GM23338 (cell line): Measurements from ENCODE around the gene ARHGEF17.
A peak's percentile ranks its signal among the peaks of the same experiment; 100 is the strongest.

Experiments
- CREB1 ChIP-seq: fragments of 250-450 bp; sonication (Bioruptor Pico); IDR thresholded peaks from 2 replicates; pipeline ENCODE4 v1.5.0; 2020; ENCODE audit warnings: low read depth, mild to moderate bottlenecking, moderate library complexity
- EZH2 ChIP-seq: fragments of 200-600 bp; sonication (generic); IDR thresholded peaks from one replicate; pipeline ENCODE4 v1.8.0; 2017; ENCODE audit warnings: antibody characterized with exemption, mild to moderate bottlenecking, low read depth; ENCODE audit not compliant: unreplicated experiment
- EZH2phosphoT487 ChIP-seq: fragments of 200-600 bp; sonication (generic); IDR thresholded peaks from one replicate; pipeline ENCODE4 v1.8.1; 2018; ENCODE audit warnings: antibody characterized with exemption; ENCODE audit not compliant: unreplicated experiment
- JUNB ChIP-seq: IDR thresholded peaks from one replicate; pipeline ENCODE4 v1.6.1; 2016; ENCODE audit warnings: antibody characterized with exemption; ENCODE audit not compliant: unreplicated experiment
- POLR2AphosphoS5 ChIP-seq: IDR thresholded peaks from 2 replicates; pipeline ENCODE4 v1.6.1; 2016; ENCODE audit warnings: antibody characterized with exemption, low read depth
- STAT1 ChIP-seq: IDR thresholded peaks from one replicate; pipeline ENCODE4 v1.6.1; 2016; ENCODE audit warnings: antibody characterized with exemption; ENCODE audit not compliant: unreplicated experiment
- ZNF114 ChIP-seq: fragments of 250-450 bp; sonication (Bioruptor Pico); IDR thresholded peaks from 2 replicates; pipeline ENCODE4 v1.5.0; 2020; ENCODE audit warnings: mild to moderate bottlenecking, moderate library complexity
- ZNF331 ChIP-seq: fragments of 250-450 bp; sonication (Bioruptor Pico); IDR thresholded peaks from 2 replicates; pipeline ENCODE4 v1.5.0; 2020; ENCODE audit warnings: low read depth, mild to moderate bottlenecking, moderate library complexity
- TF ChIP-seq, protein P1 (sequence below), 2 experiments: fragments of 200-600 bp in 1 of 2; sonication (generic) in 1 of 2; conservative IDR thresholded peaks; 2 replicates each; pipeline versions ENCODE4 v1.5.1 to v1.6.1; 2016 to 2017; ENCODE audit warnings: antibody characterized with exemption in 2 of 2, low read depth in 2 of 2, mild to moderate bottlenecking in 2 of 2, moderate library complexity in 1 of 2
- TF ChIP-seq, protein P2 (sequence below): IDR thresholded peaks from one replicate; pipeline ENCODE4 v1.6.1; 2018; ENCODE audit warnings: antibody characterized with exemption; ENCODE audit not compliant: unreplicated experiment
- TF ChIP-seq, protein P3 (sequence below): fragments of 250-450 bp; sonication (Bioruptor Pico); IDR thresholded peaks from 2 replicates; pipeline ENCODE4 v1.5.0; 2020; ENCODE audit warnings: mild to moderate bottlenecking, moderate library complexity
- TF ChIP-seq, protein P4 (sequence below): IDR thresholded peaks from 2 replicates; pipeline ENCODE4 v1.6.1; 2016; ENCODE audit warnings: antibody characterized with exemption

DNA sequence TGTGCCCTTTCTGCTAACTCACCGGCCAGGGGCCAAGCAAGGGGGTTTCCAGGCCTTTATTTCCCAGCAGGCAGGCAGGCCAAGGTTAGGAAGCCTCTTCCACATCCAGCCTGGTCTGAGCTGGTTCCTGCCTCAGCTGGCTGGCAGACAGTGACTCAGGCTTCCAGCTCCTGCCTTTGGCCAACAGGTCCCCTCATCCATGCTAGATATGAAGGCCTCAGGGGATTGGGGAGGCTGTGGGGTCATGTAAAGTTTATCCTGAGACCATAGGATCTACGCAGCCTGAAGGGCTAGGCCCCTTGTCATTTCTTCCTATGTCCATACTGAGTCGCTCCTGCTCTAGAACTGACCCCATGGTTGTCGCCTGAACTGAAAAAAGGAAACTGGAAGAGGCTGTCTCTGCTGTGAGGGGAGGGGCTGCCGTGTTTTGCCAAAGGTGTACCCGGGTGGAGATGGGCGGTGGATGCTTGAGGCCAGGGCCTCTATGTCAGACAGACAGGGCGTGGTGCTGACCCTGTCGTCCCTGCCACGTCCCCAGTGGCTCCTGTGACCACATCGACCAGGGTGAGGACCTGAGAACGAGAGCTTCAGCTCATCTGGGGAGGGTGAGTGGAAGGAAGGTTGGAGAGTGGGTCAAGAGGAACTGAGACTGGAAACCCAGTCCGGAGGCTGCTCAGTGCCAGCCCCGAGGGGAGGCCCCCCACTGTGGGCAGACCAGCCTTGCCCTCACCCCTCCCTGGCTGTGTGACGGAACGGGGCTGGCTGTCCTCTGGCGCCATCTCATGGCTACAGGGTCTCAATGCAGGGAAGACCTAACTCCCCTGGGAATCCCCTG lies 19.0 kb upstream of the ARHGEF17 start:
- TF ChIP-seq, protein P1, sequence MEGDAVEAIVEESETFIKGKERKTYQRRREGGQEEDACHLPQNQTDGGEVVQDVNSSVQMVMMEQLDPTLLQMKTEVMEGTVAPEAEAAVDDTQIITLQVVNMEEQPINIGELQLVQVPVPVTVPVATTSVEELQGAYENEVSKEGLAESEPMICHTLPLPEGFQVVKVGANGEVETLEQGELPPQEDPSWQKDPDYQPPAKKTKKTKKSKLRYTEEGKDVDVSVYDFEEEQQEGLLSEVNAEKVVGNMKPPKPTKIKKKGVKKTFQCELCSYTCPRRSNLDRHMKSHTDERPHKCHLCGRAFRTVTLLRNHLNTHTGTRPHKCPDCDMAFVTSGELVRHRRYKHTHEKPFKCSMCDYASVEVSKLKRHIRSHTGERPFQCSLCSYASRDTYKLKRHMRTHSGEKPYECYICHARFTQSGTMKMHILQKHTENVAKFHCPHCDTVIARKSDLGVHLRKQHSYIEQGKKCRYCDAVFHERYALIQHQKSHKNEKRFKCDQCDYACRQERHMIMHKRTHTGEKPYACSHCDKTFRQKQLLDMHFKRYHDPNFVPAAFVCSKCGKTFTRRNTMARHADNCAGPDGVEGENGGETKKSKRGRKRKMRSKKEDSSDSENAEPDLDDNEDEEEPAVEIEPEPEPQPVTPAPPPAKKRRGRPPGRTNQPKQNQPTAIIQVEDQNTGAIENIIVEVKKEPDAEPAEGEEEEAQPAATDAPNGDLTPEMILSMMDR (conservative IDR thresholded peaks at IDR 0.05; ENCODE audit: low read depth in 2 of 2): peak; percentile 90 to 99
- TF ChIP-seq EZH2 (no peak), ZNF331 (CRISPR knock-in tag) (no peak), JUNB (no peak), POLR2AphosphoS5 (no peak), EZH2phosphoT487 (no peak), CREB1 (CRISPR knock-in tag) (no peak), ZNF114 (CRISPR knock-in tag) (no peak), STAT1 (no peak)
- TF ChIP-seq, protein P2, sequence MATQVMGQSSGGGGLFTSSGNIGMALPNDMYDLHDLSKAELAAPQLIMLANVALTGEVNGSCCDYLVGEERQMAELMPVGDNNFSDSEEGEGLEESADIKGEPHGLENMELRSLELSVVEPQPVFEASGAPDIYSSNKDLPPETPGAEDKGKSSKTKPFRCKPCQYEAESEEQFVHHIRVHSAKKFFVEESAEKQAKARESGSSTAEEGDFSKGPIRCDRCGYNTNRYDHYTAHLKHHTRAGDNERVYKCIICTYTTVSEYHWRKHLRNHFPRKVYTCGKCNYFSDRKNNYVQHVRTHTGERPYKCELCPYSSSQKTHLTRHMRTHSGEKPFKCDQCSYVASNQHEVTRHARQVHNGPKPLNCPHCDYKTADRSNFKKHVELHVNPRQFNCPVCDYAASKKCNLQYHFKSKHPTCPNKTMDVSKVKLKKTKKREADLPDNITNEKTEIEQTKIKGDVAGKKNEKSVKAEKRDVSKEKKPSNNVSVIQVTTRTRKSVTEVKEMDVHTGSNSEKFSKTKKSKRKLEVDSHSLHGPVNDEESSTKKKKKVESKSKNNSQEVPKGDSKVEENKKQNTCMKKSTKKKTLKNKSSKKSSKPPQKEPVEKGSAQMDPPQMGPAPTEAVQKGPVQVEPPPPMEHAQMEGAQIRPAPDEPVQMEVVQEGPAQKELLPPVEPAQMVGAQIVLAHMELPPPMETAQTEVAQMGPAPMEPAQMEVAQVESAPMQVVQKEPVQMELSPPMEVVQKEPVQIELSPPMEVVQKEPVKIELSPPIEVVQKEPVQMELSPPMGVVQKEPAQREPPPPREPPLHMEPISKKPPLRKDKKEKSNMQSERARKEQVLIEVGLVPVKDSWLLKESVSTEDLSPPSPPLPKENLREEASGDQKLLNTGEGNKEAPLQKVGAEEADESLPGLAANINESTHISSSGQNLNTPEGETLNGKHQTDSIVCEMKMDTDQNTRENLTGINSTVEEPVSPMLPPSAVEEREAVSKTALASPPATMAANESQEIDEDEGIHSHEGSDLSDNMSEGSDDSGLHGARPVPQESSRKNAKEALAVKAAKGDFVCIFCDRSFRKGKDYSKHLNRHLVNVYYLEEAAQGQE: no peak
- TF ChIP-seq, protein P3, sequence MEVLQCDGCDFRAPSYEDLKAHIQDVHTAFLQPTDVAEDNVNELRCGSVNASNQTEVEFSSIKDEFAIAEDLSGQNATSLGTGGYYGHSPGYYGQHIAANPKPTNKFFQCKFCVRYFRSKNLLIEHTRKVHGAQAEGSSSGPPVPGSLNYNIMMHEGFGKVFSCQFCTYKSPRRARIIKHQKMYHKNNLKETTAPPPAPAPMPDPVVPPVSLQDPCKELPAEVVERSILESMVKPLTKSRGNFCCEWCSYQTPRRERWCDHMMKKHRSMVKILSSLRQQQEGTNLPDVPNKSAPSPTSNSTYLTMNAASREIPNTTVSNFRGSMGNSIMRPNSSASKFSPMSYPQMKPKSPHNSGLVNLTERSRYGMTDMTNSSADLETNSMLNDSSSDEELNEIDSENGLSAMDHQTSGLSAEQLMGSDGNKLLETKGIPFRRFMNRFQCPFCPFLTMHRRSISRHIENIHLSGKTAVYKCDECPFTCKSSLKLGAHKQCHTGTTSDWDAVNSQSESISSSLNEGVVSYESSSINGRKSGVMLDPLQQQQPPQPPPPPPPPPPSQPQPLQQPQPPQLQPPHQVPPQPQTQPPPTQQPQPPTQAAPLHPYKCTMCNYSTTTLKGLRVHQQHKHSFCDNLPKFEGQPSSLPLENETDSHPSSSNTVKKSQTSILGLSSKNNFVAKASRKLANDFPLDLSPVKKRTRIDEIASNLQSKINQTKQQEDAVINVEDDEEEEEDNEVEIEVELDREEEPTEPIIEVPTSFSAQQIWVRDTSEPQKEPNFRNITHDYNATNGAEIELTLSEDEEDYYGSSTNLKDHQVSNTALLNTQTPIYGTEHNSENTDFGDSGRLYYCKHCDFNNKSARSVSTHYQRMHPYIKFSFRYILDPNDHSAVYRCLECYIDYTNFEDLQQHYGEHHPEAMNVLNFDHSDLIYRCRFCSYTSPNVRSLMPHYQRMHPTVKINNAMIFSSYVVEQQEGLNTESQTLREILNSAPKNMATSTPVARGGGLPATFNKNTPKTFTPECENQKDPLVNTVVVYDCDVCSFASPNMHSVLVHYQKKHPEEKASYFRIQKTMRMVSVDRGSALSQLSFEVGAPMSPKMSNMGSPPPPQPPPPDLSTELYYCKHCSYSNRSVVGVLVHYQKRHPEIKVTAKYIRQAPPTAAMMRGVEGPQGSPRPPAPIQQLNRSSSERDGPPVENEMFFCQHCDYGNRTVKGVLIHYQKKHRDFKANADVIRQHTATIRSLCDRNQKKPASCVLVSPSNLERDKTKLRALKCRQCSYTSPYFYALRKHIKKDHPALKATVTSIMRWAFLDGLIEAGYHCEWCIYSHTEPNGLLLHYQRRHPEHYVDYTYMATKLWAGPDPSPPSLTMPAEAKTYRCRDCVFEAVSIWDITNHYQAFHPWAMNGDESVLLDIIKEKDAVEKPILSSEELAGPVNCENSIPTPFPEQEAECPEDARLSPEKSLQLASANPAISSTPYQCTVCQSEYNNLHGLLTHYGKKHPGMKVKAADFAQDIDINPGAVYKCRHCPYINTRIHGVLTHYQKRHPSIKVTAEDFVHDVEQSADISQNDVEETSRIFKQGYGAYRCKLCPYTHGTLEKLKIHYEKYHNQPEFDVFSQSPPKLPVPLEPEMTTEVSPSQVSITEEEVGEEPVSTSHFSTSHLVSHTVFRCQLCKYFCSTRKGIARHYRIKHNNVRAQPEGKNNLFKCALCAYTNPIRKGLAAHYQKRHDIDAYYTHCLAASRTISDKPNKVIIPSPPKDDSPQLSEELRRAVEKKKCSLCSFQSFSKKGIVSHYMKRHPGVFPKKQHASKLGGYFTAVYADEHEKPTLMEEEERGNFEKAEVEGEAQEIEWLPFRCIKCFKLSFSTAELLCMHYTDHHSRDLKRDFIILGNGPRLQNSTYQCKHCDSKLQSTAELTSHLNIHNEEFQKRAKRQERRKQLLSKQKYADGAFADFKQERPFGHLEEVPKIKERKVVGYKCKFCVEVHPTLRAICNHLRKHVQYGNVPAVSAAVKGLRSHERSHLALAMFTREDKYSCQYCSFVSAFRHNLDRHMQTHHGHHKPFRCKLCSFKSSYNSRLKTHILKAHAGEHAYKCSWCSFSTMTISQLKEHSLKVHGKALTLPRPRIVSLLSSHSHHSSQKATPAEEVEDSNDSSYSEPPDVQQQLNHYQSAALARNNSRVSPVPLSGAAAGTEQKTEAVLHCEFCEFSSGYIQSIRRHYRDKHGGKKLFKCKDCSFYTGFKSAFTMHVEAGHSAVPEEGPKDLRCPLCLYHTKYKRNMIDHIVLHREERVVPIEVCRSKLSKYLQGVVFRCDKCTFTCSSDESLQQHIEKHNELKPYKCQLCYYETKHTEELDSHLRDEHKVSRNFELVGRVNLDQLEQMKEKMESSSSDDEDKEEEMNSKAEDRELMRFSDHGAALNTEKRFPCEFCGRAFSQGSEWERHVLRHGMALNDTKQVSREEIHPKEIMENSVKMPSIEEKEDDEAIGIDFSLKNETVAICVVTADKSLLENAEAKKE (CRISPR knock-in tag): no peak
- TF ChIP-seq, protein P4, sequence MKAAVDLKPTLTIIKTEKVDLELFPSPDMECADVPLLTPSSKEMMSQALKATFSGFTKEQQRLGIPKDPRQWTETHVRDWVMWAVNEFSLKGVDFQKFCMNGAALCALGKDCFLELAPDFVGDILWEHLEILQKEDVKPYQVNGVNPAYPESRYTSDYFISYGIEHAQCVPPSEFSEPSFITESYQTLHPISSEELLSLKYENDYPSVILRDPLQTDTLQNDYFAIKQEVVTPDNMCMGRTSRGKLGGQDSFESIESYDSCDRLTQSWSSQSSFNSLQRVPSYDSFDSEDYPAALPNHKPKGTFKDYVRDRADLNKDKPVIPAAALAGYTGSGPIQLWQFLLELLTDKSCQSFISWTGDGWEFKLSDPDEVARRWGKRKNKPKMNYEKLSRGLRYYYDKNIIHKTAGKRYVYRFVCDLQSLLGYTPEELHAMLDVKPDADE: no peak
